GM23338 (cell line): Measurements from ENCODE around the gene AGR2. TPM values are rescaled to one million over a fixed set of nuclear protein-coding genes. Genes with fewer than 3 reads are reported as not detected.

ENCODE experiments used
- ATAC-seq: fragments of 200-7000 bp; cut with Tn5 transposase; 3 replicates; pipeline ENCODE4 v1.9.1; 2020
- DNase-seq: peaks from one replicate; pipeline ENCODE4 v3.0.0-alpha.2; 2015; ENCODE audit warnings: low spot score
- H2AFZ ChIP-seq: fragments of 200-600 bp; sonication (generic); 2 replicates; pipeline ENCODE4 v1.8.0; 2016; ENCODE audit warnings: antibody characterized with exemption, mild to moderate bottlenecking, moderate library complexity
- H3F3A ChIP-seq: fragments of 200-600 bp; sonication (generic); replicated peaks from 2 replicates; pipeline ENCODE4 v1.8.0; 2017; ENCODE audit warnings: antibody characterized with exemption, mixed run types, low read depth
- H3K27ac ChIP-seq: fragments of 200-600 bp; sonication (generic); 2 replicates; pipeline ENCODE4 v1.6.1; 2016; ENCODE audit warnings: low read depth
- H3K27me3 ChIP-seq: fragments of 200-600 bp; sonication (generic); 2 replicates; pipeline ENCODE4 v1.8.0; 2016; ENCODE audit warnings: mild to moderate bottlenecking, mixed run types, moderate library complexity; ENCODE audit not compliant: insufficient read depth
- H3K36me3 ChIP-seq: fragments of 200-600 bp; sonication (generic); 2 replicates; pipeline ENCODE4 v1.8.0; 2016; ENCODE audit warnings: mild to moderate bottlenecking; ENCODE audit not compliant: insufficient read depth
- H3K4me1 ChIP-seq: fragments of 200-600 bp; sonication (generic); 2 replicates; pipeline ENCODE4 v1.8.0; 2016; ENCODE audit warnings: mild to moderate bottlenecking, moderate library complexity; ENCODE audit not compliant: insufficient read depth
- H3K4me2 ChIP-seq: fragments of 200-600 bp; sonication (generic); 2 replicates; pipeline ENCODE4 v1.7.1; 2017; ENCODE audit warnings: mixed run types
- H3K4me3 ChIP-seq: fragments of 200-600 bp; sonication (generic); 2 replicates; pipeline ENCODE4 v1.6.1; 2016; ENCODE audit warnings: mixed run types
- H3K79me2 ChIP-seq: fragments of 200-600 bp; sonication (generic); replicated peaks from 2 replicates; pipeline ENCODE4 v1.8.0; 2017; ENCODE audit warnings: mild to moderate bottlenecking; ENCODE audit not compliant: insufficient read depth
- H3K9me2 ChIP-seq: fragments of 200-600 bp; sonication (generic); 2 replicates; pipeline ENCODE4 v1.8.0; 2017; ENCODE audit not compliant: insufficient read depth
- H4K20me1 ChIP-seq: fragments of 200-600 bp; sonication (generic); replicated peaks from 2 replicates; pipeline ENCODE4 v1.8.0; 2017; ENCODE audit warnings: mild to moderate bottlenecking; ENCODE audit not compliant: insufficient read depth
- H3K27ac Mint-ChIP-seq: 2 replicates; pipeline ENCODE4 v1.8.0; 2020; ENCODE audit warnings: inconsistent platforms, mild to moderate bottlenecking, moderate library complexity, mixed read lengths
- H3K27me3 Mint-ChIP-seq: 3 replicates; pipeline ENCODE4 v1.8.0; 2022; ENCODE audit warnings: low read depth, mild to moderate bottlenecking, moderate library complexity, mixed read lengths, inconsistent platforms; ENCODE audit not compliant: insufficient read depth, poor library complexity
- H3K36me3 Mint-ChIP-seq: 3 replicates; pipeline ENCODE4 v1.8.0; 2021; ENCODE audit warnings: low read depth, mild to moderate bottlenecking, inconsistent platforms, moderate library complexity, mixed read lengths
- H3K4me1 Mint-ChIP-seq: 3 replicates; pipeline ENCODE4 v1.8.0; 2020; ENCODE audit warnings: mild to moderate bottlenecking, inconsistent platforms, mixed read lengths
- H3K4me3 Mint-ChIP-seq: 3 replicates; pipeline ENCODE4 v1.8.0; 2021; ENCODE audit warnings: moderate library complexity, mild to moderate bottlenecking, inconsistent platforms, mixed read lengths
- H3K9me3 Mint-ChIP-seq: 3 replicates; pipeline ENCODE4 v1.8.0; 2020; ENCODE audit warnings: moderate library complexity, mild to moderate bottlenecking, inconsistent platforms, mixed read lengths
- CREB1 ChIP-seq: fragments of 250-450 bp; sonication (Bioruptor Pico); IDR thresholded peaks from 2 replicates; pipeline ENCODE4 v1.5.0; 2020; ENCODE audit warnings: low read depth, mild to moderate bottlenecking, moderate library complexity
- EZH2 ChIP-seq: fragments of 200-600 bp; sonication (generic); IDR thresholded peaks from one replicate; pipeline ENCODE4 v1.8.0; 2017; ENCODE audit warnings: antibody characterized with exemption, mild to moderate bottlenecking, low read depth; ENCODE audit not compliant: unreplicated experiment
- EZH2phosphoT487 ChIP-seq: fragments of 200-600 bp; sonication (generic); IDR thresholded peaks from one replicate; pipeline ENCODE4 v1.8.1; 2018; ENCODE audit warnings: antibody characterized with exemption; ENCODE audit not compliant: unreplicated experiment
- JUNB ChIP-seq: IDR thresholded peaks from one replicate; pipeline ENCODE4 v1.6.1; 2016; ENCODE audit warnings: antibody characterized with exemption; ENCODE audit not compliant: unreplicated experiment
- NANOG ChIP-seq: IDR thresholded peaks from 2 replicates; pipeline ENCODE4 v1.6.1; 2016; ENCODE audit warnings: antibody characterized with exemption, borderline replicate concordance
- POLR2AphosphoS5 ChIP-seq: IDR thresholded peaks from 2 replicates; pipeline ENCODE4 v1.6.1; 2016; ENCODE audit warnings: antibody characterized with exemption, low read depth
- STAT1 ChIP-seq: IDR thresholded peaks from one replicate; pipeline ENCODE4 v1.6.1; 2016; ENCODE audit warnings: antibody characterized with exemption; ENCODE audit not compliant: unreplicated experiment
- ZNF114 ChIP-seq: fragments of 250-450 bp; sonication (Bioruptor Pico); IDR thresholded peaks from 2 replicates; pipeline ENCODE4 v1.5.0; 2020; ENCODE audit warnings: mild to moderate bottlenecking, moderate library complexity
- ZNF331 ChIP-seq: fragments of 250-450 bp; sonication (Bioruptor Pico); IDR thresholded peaks from 2 replicates; pipeline ENCODE4 v1.5.0; 2020; ENCODE audit warnings: low read depth, mild to moderate bottlenecking, moderate library complexity
- polyA plus RNA-seq: library from polyadenylated mRNA; unstranded; fragments of >200 nt; fragmentation: Nextera tagmentation; extraction: Ambion mirVana; gene quantifications from 2 replicates; pipeline ENCODE4 v1.2.1, GENCODE V29; 2016
- total RNA-seq: library from RNA; depleted of rRNA; stranded (reverse); fragments of >200 nt; shearing (Covaris generic); gene quantifications from 2 replicates; pipeline ENCODE4 v1.2.3, GENCODE V29; 2014
- TF ChIP-seq, protein P1 (sequence below), 2 experiments: fragments of 200-600 bp in 1 of 2; sonication (generic) in 1 of 2; conservative IDR thresholded peaks; 2 replicates each; pipeline versions ENCODE4 v1.5.1 to v1.6.1; 2016 to 2017; ENCODE audit warnings: antibody characterized with exemption in 2 of 2, low read depth in 2 of 2, mild to moderate bottlenecking in 2 of 2, moderate library complexity in 1 of 2
- TF ChIP-seq, protein P2 (sequence below): IDR thresholded peaks from one replicate; pipeline ENCODE4 v1.6.1; 2018; ENCODE audit warnings: antibody characterized with exemption; ENCODE audit not compliant: unreplicated experiment
- TF ChIP-seq, protein P3 (sequence below): IDR thresholded peaks from 2 replicates; pipeline ENCODE4 v1.6.1; 2016; ENCODE audit warnings: antibody characterized with exemption
- TF ChIP-seq, protein P4 (sequence below): fragments of 250-450 bp; sonication (Bioruptor Pico); IDR thresholded peaks from 2 replicates; pipeline ENCODE4 v1.5.0; 2020; ENCODE audit warnings: mild to moderate bottlenecking, moderate library complexity

AGR2 gene
- total and polyA plus RNA-seq, 2 experiments from 2014 or later, result not detected

DNA sequence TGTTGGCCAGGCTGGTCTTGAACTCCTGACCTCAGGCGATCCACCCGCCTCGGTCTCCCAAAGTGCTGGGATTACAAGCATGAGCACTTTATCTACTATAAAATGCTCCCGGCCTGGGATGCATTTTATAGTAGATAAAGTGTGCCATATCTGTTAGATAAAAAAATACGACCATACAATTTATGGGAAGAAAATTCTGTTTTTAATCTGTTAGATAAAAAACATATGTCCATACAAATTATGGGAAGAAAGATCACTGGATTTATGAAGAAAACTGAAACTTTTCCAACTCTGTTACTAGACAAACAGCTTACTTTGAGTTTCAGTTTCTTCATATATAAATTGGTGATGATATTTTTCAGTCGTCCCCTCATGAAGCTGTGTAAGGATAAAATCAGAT lies 46.8 kb downstream of the AGR2 start:
- H2AFZ ChIP-seq, result no peak overlapping the region
- H3F3A ChIP-seq, result no peaks in the 10 kb centered on the region
- Mint-ChIP-seq H3K9me3 (no peaks in the 10 kb centered on the region; the same call in 2 of the 3 replicates), H3K4me1 (peaks cover 34% of the 10 kb centered on the region), H3K36me3 (no peaks in the 10 kb centered on the region; the same call in 2 of the 3 replicates), H3K4me3 (no peak overlapping the region), H3K27me3 (peaks cover 9% of the 10 kb centered on the region), H3K27ac (no peak overlapping the region)
- H3K9me2 ChIP-seq, result 0 out of 2 replicates have a peak, but pooled peaks cover 3% of the 10 kb centered on the region
- H3K79me2 ChIP-seq, result peaks cover 75% of the 10 kb centered on the region
- ATAC-seq (no peak), DNase-seq (no peak)
- peaks cover 13% of the 10 kb centered on the region for H3K27me3 ChIP-seq
- peaks cover 14% of the 10 kb centered on the region for H4K20me1 ChIP-seq
- H3K4me3 ChIP-seq, result no peak overlapping the region
- H3K36me3 ChIP-seq, result no peaks in the 10 kb centered on the region
- H3K4me1 ChIP-seq, result peaks cover 21% of the 10 kb centered on the region
- no peak overlapping the region for H3K27ac ChIP-seq
- H3K4me2 ChIP-seq, result no peak overlapping the region
- no peak for TF ChIP-seq CREB1 (CRISPR knock-in tag)
- no peak for TF ChIP-seq EZH2phosphoT487
- no peak for TF ChIP-seq ZNF331 (CRISPR knock-in tag)
- no peak for TF ChIP-seq STAT1
- TF ChIP-seq ZNF114, result no peak
- TF ChIP-seq, protein P1, sequence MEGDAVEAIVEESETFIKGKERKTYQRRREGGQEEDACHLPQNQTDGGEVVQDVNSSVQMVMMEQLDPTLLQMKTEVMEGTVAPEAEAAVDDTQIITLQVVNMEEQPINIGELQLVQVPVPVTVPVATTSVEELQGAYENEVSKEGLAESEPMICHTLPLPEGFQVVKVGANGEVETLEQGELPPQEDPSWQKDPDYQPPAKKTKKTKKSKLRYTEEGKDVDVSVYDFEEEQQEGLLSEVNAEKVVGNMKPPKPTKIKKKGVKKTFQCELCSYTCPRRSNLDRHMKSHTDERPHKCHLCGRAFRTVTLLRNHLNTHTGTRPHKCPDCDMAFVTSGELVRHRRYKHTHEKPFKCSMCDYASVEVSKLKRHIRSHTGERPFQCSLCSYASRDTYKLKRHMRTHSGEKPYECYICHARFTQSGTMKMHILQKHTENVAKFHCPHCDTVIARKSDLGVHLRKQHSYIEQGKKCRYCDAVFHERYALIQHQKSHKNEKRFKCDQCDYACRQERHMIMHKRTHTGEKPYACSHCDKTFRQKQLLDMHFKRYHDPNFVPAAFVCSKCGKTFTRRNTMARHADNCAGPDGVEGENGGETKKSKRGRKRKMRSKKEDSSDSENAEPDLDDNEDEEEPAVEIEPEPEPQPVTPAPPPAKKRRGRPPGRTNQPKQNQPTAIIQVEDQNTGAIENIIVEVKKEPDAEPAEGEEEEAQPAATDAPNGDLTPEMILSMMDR (conservative IDR thresholded peaks at IDR 0.05; ENCODE audit: low read depth in 2 of 2), result no peak
- TF ChIP-seq, protein P2, sequence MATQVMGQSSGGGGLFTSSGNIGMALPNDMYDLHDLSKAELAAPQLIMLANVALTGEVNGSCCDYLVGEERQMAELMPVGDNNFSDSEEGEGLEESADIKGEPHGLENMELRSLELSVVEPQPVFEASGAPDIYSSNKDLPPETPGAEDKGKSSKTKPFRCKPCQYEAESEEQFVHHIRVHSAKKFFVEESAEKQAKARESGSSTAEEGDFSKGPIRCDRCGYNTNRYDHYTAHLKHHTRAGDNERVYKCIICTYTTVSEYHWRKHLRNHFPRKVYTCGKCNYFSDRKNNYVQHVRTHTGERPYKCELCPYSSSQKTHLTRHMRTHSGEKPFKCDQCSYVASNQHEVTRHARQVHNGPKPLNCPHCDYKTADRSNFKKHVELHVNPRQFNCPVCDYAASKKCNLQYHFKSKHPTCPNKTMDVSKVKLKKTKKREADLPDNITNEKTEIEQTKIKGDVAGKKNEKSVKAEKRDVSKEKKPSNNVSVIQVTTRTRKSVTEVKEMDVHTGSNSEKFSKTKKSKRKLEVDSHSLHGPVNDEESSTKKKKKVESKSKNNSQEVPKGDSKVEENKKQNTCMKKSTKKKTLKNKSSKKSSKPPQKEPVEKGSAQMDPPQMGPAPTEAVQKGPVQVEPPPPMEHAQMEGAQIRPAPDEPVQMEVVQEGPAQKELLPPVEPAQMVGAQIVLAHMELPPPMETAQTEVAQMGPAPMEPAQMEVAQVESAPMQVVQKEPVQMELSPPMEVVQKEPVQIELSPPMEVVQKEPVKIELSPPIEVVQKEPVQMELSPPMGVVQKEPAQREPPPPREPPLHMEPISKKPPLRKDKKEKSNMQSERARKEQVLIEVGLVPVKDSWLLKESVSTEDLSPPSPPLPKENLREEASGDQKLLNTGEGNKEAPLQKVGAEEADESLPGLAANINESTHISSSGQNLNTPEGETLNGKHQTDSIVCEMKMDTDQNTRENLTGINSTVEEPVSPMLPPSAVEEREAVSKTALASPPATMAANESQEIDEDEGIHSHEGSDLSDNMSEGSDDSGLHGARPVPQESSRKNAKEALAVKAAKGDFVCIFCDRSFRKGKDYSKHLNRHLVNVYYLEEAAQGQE, result no peak
- TF ChIP-seq, protein P3, sequence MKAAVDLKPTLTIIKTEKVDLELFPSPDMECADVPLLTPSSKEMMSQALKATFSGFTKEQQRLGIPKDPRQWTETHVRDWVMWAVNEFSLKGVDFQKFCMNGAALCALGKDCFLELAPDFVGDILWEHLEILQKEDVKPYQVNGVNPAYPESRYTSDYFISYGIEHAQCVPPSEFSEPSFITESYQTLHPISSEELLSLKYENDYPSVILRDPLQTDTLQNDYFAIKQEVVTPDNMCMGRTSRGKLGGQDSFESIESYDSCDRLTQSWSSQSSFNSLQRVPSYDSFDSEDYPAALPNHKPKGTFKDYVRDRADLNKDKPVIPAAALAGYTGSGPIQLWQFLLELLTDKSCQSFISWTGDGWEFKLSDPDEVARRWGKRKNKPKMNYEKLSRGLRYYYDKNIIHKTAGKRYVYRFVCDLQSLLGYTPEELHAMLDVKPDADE, result no peak
- TF ChIP-seq NANOG, result no peak
- TF ChIP-seq, protein P4, sequence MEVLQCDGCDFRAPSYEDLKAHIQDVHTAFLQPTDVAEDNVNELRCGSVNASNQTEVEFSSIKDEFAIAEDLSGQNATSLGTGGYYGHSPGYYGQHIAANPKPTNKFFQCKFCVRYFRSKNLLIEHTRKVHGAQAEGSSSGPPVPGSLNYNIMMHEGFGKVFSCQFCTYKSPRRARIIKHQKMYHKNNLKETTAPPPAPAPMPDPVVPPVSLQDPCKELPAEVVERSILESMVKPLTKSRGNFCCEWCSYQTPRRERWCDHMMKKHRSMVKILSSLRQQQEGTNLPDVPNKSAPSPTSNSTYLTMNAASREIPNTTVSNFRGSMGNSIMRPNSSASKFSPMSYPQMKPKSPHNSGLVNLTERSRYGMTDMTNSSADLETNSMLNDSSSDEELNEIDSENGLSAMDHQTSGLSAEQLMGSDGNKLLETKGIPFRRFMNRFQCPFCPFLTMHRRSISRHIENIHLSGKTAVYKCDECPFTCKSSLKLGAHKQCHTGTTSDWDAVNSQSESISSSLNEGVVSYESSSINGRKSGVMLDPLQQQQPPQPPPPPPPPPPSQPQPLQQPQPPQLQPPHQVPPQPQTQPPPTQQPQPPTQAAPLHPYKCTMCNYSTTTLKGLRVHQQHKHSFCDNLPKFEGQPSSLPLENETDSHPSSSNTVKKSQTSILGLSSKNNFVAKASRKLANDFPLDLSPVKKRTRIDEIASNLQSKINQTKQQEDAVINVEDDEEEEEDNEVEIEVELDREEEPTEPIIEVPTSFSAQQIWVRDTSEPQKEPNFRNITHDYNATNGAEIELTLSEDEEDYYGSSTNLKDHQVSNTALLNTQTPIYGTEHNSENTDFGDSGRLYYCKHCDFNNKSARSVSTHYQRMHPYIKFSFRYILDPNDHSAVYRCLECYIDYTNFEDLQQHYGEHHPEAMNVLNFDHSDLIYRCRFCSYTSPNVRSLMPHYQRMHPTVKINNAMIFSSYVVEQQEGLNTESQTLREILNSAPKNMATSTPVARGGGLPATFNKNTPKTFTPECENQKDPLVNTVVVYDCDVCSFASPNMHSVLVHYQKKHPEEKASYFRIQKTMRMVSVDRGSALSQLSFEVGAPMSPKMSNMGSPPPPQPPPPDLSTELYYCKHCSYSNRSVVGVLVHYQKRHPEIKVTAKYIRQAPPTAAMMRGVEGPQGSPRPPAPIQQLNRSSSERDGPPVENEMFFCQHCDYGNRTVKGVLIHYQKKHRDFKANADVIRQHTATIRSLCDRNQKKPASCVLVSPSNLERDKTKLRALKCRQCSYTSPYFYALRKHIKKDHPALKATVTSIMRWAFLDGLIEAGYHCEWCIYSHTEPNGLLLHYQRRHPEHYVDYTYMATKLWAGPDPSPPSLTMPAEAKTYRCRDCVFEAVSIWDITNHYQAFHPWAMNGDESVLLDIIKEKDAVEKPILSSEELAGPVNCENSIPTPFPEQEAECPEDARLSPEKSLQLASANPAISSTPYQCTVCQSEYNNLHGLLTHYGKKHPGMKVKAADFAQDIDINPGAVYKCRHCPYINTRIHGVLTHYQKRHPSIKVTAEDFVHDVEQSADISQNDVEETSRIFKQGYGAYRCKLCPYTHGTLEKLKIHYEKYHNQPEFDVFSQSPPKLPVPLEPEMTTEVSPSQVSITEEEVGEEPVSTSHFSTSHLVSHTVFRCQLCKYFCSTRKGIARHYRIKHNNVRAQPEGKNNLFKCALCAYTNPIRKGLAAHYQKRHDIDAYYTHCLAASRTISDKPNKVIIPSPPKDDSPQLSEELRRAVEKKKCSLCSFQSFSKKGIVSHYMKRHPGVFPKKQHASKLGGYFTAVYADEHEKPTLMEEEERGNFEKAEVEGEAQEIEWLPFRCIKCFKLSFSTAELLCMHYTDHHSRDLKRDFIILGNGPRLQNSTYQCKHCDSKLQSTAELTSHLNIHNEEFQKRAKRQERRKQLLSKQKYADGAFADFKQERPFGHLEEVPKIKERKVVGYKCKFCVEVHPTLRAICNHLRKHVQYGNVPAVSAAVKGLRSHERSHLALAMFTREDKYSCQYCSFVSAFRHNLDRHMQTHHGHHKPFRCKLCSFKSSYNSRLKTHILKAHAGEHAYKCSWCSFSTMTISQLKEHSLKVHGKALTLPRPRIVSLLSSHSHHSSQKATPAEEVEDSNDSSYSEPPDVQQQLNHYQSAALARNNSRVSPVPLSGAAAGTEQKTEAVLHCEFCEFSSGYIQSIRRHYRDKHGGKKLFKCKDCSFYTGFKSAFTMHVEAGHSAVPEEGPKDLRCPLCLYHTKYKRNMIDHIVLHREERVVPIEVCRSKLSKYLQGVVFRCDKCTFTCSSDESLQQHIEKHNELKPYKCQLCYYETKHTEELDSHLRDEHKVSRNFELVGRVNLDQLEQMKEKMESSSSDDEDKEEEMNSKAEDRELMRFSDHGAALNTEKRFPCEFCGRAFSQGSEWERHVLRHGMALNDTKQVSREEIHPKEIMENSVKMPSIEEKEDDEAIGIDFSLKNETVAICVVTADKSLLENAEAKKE (CRISPR knock-in tag), result no peak
- no peak for TF ChIP-seq POLR2AphosphoS5
- TF ChIP-seq JUNB, result no peak
- no peak for TF ChIP-seq EZH2
